ENCODE measurements around the gene CD68. TPM values are rescaled to one million over a fixed set of nuclear protein-coding genes. Genes with fewer than 3 reads are reported as not detected.

The CD68 gene
- total and polyA plus RNA-seq, 12 donors = 19.4 to 207 (median 145) TPM

DNA sequence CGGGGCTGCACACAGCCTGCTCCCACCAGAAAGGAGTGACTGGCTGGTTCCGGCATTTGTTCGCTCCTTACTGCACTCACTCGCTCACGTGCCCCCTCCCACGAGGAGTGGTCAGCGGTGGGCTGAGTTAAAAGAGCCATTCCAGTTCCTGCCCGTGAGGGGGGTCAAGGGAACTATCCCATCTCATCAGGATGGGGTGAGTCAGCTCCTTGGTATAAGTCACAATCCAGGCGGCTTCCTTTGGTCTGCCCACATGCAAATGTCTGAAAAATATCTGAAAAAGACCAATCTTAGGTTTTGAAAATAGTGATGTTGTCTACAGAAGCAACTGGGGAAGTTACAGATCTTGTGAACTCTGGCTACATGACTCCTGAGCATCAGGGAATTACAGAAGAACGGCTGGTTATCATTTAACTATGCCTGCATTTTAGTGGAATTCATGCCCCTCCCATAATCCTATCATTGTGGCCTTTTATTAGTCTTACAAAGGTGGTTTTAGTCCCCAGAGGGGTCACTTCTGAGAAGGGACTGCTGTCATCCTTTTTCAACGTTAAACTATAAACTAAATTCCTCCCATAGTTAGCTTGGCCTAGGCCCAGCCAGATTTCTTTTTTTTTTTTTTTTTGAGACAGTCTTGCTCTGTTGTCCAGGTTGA is 40.4 kb upstream of the CD68 start:
- no peaks in the 10 kb centered on the region for H3K27me3 ChIP-seq
- no peak for DNase-seq
- 71 to 77% (median 75%) methylated on average over 4 to 11 of the region's 11 CpGs for WGBS, 4 donors

DNA sequence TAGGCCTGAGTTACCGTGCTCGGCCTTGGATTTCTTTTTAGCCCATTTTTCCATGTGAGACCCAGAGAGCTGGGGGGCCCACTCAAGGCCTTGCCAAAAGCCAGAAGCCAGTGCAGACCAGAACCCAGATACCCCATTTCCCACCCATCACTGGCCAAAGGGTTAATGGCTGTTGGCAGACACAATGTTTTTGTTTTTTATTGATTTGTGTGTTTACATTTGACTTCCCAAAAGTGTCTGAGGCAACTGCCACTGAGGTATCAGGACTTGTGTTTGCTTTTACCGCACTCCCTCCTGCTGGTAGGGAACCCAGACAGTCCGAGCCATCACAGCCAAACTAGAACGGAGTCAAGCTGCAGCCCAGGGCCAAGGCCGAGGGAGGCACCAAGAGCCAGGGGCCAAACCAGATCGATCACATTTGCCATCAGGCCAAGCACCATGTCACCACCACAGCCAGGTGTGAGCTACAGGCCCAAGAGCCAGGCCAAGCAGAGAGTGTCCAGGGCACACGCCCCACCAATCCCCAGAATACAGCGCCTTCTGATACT is 38.3 kb upstream of the CD68 start:
- H3K27me3 ChIP-seq = no peaks in the 10 kb centered on the region
- 85 to 92% (median 89%) methylated on average over 8 to 9 of the region's 9 CpGs for WGBS, 4 donors
- no peak overlapping the region for H3K4me3 ChIP-seq
- TF ChIP-seq, protein P1, sequence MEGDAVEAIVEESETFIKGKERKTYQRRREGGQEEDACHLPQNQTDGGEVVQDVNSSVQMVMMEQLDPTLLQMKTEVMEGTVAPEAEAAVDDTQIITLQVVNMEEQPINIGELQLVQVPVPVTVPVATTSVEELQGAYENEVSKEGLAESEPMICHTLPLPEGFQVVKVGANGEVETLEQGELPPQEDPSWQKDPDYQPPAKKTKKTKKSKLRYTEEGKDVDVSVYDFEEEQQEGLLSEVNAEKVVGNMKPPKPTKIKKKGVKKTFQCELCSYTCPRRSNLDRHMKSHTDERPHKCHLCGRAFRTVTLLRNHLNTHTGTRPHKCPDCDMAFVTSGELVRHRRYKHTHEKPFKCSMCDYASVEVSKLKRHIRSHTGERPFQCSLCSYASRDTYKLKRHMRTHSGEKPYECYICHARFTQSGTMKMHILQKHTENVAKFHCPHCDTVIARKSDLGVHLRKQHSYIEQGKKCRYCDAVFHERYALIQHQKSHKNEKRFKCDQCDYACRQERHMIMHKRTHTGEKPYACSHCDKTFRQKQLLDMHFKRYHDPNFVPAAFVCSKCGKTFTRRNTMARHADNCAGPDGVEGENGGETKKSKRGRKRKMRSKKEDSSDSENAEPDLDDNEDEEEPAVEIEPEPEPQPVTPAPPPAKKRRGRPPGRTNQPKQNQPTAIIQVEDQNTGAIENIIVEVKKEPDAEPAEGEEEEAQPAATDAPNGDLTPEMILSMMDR (IDR thresholded peaks at IDR 0.05) = no peak
- intact Hi-C loops (cut with DNase I) = no loop called here
- no peaks in the 10 kb centered on the region for H3K36me3 ChIP-seq (replicated peaks in 1 of 2)
- H3K4me1 ChIP-seq (replicated peaks in 1 of 2) = peaks cover 4 to 10% of the 10 kb centered on the region in 2 donors
- H3K9me3 ChIP-seq (replicated peaks in 1 of 3) = no peaks in the 10 kb centered on the region
- DNase-seq = no peak
- no peak overlapping the region for H3K27ac ChIP-seq

More for the DNA sequence above, 40.4 kb upstream of the CD68 start:
- TF ChIP-seq, protein P1 (IDR thresholded peaks at IDR 0.05) = no peak
- TF ChIP-seq POLR2A (IDR thresholded peaks at IDR 0.05) = no peak
- no peak overlapping the region for H3K27ac ChIP-seq
- no peaks in the 10 kb centered on the region for H3K36me3 ChIP-seq (replicated peaks in 1 of 2)
- H3K4me3 ChIP-seq = no peak overlapping the region
- no peaks in the 10 kb centered on the region for H3K9me3 ChIP-seq (replicated peaks in 1 of 3)
- H3K4me1 ChIP-seq (replicated peaks in 1 of 2) = peaks cover 0 to under 1% of the 10 kb centered on the region in 2 donors
- intact Hi-C loops (cut with DNase I) = no loop called here

DNA sequence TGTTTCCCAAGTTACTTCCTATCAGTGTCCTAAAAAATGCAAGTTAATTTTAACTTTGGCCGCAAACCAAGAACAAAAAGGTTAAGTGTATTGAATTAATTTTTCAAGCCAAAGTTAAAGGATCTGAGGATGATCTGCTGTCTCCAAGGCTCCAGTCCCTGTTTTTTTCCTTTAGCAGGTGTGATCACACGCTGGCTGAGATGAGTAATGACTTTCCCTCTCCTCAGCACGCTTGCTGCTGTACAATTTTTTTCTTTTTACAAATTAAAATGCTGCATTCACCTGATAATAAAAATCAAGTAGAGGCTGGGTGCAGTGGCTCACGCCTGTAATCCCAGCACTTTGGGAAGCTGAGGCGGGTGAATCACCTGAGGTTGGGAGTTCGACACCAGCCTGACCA is 34.5 kb upstream of the CD68 start:
- no peak for TF ChIP-seq POLR2A (IDR thresholded peaks at IDR 0.05)
- TF ChIP-seq, protein P1 (IDR thresholded peaks at IDR 0.05) = no peak
- peak overlapping the region in 3 of 5 donors; percentile 35 to 78 (median 44) for H3K27ac ChIP-seq
- no peak for DNase-seq
- H3K4me1 ChIP-seq (replicated peaks in 1 of 2) = peaks cover 16 to 19% of the 10 kb centered on the region in 2 donors
- no peak overlapping the region for H3K4me3 ChIP-seq
- H3K27me3 ChIP-seq = no peaks in the 10 kb centered on the region
- H3K9me3 ChIP-seq (replicated peaks in 1 of 3) = no peaks in the 10 kb centered on the region
- intact Hi-C loops (cut with DNase I) = no loop called here
- 48 to 54% (median 52%) methylated on average over 6 of the region's 6 CpGs for WGBS, 4 donors
- H3K36me3 ChIP-seq (replicated peaks in 1 of 2) = no peaks in the 10 kb centered on the region

DNA sequence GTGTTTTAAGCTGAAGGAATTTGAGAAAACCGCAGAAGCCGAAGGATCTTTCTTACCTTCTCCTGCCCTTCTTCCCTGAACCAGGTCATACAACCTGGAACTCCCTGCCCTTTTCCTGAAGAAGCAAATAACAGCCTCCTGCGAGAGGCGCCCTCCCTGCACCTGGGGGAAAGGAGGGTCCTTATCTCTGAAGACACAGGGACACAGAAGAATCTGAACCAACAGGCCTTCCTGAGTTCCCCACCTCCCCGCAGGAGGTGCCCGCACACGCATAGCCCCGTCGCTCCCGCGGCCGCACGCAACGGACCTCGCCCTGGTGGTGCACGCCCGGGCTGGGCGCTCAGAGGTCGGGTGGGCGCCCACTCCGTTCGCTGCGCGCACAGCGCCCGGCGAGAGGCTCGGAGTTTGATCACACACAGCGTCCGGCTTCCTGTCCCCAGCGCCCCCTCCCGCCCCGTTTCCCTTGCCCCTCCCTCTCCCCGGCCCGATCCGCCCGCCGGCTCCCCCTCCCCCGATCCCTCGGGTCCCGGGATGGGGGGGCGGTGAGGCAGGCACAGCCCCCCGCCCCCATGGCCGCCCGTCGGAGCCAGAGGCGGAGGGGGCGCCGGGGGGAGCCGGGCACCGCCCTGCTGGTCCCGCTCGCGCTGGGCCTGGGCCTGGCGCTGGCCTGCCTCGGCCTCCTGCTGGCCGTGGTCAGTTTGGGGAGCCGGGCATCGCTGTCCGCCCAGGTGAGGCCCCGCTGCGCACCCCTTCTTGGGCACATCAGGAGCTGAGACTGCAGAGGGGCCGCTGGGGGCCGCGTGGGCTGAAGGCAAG is 30.6 kb upstream of the CD68 start, which contains the start of gene TNFSF12:
TNFSF12 (plus strand) TSS at position 474 of the 816 bp plus-strand sequence; CDS start at position 570, 96 bp downstream.
- peak; percentile 52 to 75 (median 66) for DNase-seq
- Histone ChIP-seq H3K4me3 (peak within 1 kb of the TSS; percentile 65 to 83 (median 73)), H3K27me3 (no peaks in the 10 kb centered on the region), H3K9me3 (replicated peaks in 1 of 3) (no peaks in the 10 kb centered on the region), H3K36me3 (replicated peaks in 1 of 2) (no peaks in the 10 kb centered on the region), H3K4me1 (replicated peaks in 1 of 2) (peaks cover 19 to 23% of the 10 kb centered on the region in 2 donors), H3K27ac (peak within 1 kb of the TSS; percentile 17 to 90 (median 81))
- WGBS, 4 donors = 0 to 4% (median 1%) methylated on average over 5 to 64 of the region's 65 CpGs
- TF ChIP-seq, protein P1 (IDR thresholded peaks at IDR 0.05) = peak in 5 of 6 experiments; percentile 6 to 41 (median 32)
- peak; percentile 11 to 24 for TF ChIP-seq POLR2A (IDR thresholded peaks at IDR 0.05)
- intact Hi-C loops (cut with DNase I) = no loop called here
